HG03108 (cell line): Measurements from ENCODE around the gene KRT73.

Experiments
- ATAC-seq: cut with Tn5 transposase; IDR thresholded peaks from one replicate; pipeline ENCODE4 v1.9.1; 2021; ENCODE audit warnings: moderate library complexity; ENCODE audit not compliant: unreplicated experiment

KRT73 gene

DNA sequence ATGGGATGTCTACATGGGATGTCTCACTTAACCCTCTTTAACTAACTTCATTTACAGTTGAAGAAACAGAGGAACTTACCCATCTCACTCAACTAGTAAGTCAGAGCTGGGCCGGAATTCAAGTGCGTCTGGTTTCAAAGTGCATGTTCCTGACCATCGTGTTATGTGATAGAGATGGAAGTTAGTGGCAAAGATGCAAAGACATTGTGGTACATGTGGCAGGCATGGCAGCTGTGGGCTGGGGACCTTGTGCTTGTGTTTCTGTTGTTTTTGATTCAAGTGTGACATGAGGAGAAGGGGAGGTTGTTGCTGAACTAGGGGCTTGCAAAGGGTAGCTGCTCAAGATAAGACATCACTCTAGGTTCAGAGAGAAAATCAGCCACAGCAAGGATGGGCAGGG, 42.4 kb downstream of the KRT73 start:
- ATAC-seq = no peak

DNA sequence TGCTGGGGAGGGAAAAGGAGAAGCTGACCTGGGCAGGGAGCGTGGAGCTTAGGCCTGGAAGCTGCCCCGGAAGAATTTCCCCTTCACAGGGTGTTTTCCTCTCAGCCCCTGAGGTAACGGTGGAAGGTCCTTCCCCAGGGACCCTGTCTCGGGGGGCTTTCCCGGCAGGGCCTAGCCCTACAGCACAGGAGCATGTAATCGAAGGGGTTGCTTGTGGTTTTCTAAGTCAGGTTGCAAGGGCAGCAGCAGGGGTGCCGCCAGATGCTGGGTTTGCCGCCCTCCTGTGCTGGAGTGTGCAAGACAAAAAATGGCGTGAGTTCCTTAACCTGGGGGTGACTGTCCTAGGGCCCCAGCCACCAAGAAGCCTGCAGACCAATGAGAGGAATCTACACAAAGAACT, 43.1 kb downstream of the KRT73 start:
- no peak for ATAC-seq

DNA sequence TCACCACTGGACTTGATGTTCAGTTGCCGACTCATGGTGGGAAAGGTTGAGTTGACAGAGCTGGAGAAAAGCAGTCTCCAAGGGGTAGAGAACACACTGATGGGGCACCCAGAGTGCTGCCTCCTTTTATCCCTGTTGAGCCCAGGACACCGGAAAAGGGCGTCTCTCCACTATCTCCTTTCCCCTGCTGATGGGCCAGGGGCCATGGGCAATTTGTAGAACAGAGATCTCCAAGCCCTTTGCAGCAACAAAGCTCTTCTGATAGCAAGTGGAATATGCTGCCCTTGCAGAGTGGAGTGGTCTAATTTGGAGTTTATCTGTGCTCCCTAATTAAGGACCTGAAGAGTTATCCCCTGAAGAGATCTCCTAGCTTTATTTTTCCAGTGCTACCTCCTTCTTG, 44.6 kb downstream of the KRT73 start, which contains the start of gene KRT74:
Gene KRT74, minus strand, starts transcription at position 101 of the 400 bp plus-strand sequence. Its CDS starts 66 bp downstream, at position 35.
- ATAC-seq = no peak

DNA sequence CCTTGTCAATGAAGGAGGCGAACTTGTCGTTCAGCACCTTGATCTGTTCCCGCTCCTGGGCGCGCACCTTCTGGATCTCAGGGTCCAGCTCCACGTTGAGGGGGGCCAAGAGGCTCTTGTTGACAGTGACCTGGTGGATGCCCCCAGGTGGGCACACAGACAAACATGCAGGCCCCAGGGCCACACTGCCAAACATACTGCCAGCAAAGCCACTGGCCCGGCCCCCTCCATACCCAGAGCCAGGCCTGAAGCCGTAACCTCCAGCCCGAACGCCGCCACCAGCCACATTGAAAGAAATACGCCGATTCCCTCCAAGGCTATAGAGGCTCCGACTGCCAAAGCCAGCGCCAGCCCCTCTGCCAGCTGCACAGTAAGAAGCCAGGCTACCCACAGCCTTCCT, 45.1 kb downstream of the KRT73 start:
- ATAC-seq = no peak

DNA sequence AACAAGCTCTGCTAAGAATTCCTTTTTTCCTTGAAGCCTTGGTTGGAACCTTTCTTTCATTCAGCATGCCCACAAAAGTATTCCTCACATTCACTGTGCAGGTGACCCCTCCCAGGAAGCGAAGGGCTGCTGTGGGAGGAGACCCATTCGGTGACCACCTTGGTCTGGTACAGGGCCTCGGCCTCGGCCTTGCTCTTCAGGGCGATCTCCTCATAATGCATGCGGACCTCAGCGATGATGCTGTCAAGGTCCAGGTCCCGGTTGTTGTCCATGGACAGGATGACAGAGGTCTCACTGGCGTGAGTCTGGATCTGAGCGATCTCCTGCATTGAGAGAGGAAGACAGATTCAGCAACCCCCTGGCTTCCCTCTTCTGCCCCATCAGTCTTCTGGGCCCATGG, 47.8 kb downstream of the KRT73 start:
- no peak for ATAC-seq

DNA sequence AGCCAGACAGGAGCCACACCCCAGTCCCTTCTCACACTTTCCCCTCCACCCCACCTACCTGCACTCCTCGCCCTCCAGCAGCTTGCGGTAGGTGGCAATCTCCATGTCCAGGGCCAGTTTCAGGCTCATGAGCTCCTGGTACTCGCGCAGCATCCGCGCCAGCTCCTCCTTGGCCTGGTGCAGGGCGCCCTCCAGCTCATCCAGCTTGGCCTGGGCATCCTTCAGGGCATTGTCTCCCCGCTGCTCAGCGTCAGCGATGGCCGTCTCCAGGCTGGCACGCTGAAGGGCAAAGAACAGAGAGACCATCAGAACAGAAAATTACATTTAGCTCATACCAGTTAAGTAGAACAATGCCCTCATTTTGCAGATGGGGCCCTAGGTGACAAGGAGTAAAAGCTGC, 50.2 kb downstream of the KRT73 start:
- no peak for ATAC-seq

DNA sequence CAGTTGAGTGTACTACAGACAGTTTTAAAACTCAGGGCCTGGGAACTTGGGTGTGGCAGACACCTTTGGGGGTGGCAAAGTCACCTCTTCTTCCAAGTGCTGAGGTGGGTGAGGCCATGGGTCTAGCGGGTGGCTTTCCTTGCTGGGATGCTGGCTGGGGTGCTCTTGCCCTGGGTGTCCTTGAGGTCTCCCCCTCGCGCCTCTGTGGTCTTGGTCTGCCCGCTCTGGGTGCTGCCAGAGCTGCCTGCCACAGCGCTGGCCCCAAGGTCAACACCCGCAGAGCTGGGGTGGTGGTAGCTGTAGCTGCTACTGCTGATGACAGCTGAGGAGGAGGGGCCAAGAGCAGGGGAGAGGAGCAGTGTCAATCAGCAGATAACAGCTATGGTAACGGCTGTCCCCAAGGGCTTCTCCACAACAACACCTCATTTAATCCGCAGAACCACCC, 51.5 kb downstream of the KRT73 start:
- no peak for ATAC-seq

DNA sequence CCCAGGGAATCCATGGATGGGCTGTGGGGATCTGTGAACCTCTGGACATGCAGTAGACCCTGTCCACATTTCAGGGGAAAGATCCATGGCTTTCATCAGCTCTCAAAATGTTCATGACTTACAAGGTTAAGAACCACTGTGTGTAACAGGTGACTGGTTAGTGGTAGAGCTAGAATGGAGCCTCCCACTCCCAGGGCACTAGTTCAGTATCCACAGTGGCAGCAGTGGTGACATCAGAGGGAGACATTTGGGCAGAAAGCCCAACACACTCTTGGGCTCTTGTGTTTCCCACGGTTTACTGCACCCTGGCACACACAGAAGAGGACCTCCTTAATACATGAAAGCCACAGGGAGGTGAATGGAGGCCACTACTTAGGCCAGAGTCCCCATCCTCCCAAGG, 53.8 kb downstream of the KRT73 start:
- no peak for ATAC-seq

DNA sequence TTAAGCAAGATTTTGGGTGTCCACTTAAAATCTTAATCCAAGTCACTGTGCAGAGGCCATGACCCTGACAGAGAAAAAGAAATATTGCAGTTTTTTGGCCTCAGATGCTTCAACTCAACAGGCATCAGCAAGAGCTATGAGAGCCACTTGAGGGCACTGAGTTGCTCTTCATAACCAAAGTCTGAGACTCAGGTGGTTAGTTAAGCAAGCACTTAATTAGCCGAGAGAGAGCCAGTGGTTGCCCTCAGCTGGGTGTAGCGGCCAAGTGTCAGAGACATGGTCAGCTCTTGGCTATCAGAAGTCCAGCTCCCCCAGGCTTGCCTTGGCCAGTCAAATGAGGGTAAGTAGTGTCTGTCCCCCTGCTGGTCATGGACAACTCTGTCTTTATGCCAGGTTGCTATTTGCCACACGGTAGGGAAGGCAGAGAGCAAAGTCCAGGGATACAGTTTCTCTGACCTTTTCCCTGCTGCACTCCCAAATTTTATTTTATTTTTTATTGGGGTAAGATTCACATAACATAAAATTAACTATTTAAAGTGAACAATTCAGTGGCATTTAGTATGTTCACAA, 56.4 kb downstream of the KRT73 start:
- no peak for ATAC-seq

DNA sequence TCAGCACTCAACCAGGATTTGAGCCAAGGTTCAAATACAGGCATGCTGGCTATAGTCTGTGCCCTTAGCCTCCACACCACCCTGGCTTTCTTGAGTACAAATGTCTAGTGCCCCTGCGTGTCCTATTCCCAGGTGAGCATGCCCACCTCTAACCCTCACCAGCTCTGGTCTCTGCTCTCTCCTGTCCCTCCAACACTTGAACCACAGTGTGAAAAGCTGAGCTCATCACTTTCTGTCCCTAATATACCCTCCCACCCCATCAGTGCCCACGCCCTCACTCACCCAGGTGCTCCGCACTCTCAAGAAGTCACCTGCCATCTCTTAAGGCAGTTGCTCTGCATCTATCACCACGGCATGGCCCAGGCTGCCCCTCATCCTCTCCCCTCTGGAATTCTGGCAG, 58.4 kb downstream of the KRT73 start:
- no peak for ATAC-seq

DNA sequence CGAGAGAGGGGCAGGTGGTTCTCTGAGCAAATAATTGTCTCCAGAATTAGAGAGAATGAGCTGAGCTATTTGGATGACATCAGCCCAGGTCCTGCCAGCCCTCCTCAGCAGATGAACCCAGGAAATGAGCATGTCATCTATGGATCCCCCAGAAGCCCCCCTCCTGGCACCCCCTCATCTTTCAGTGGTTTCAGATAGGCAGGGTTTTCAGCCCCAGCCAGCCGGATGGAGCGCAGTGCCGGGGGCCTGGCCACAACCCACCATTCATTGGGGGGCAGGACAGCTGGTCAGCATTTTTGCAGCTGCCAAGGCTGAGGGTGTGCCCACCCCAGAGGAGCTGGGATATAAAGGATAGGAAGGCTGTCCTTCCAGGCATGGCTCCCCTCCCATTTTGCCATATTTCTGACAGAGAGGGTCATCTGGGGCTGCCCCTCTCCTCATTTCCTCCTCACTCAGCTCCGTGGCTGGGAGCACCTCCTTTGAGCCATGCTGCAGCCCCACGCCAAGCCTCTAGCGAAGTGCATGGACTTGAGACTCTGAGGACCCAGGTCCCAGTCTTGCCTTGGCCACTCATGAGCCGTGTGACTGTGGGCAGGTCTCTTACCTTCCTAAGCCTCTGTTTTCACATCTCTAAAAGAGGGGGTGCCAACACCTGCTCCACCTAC, 59.4 kb downstream of the KRT73 start:
- no peak for ATAC-seq
